GM19395 (cell line): ENCODE measurements around the gene NKPD1.
"Not testable (repeated sequence)": the region's sequence is repeated elsewhere in the genome, so short reads cannot be mapped to it uniquely, and the experiment has no call there.

Experiments used
- ATAC-seq: cut with Tn5 transposase; IDR thresholded peaks from one replicate; pipeline ENCODE4 v1.9.1; 2021; ENCODE audit warnings: mild to moderate bottlenecking, moderate library complexity; ENCODE audit not compliant: unreplicated experiment

Gene NKPD1

DNA sequence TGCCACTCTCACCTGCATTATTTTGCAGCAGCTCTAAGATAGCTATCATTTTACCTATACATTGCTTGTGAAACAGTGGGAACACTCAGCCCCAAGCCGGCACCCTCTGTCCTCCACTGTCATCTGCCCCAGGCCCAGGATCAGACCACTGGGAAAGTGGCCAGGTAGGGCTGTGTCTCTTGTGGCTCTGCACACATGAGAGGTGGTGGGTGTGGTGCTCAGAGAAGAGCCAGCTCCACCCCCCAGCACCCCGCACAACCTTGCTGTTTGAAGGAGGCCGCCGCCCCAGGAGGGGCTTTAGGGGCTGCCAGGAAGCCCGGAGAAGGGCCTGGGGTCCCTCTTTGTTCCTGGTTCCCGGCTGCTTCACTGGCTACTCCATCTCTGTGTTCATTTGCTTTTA is 41.2 kb downstream of the NKPD1 start:
- ATAC-seq: no peak

GRCh38 chr19:45118591-45119355 is 42.0 kb downstream of the NKPD1 start:
- ATAC-seq: not testable (repeated sequence)

- ATAC-seq: no peak
These were observed 42.7 kb downstream of the NKPD1 start for GRCh38 chr19:45118106-45118505.

DNA sequence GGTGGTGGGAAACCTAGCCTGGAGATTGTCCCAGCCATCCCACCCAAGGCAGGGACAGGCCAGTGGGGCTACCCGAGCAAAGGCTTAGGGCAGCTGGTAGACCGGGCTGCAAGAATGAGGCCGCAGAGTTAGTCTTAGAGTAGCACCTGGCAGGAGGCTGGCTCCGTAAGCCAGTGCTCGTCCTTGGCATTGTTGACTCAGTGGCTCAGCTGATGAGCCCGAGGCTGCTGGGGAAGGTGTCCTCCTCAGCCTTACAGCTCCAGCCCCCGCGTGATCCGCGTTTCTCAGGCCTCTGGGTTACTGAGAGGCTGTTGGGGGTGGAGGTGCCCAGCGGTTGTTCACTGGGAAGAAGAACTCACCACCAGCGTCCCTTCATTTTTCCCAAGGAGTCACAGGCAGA is 43.1 kb downstream of the NKPD1 start:
- ATAC-seq: no peak

GRCh38 chr19:45117167-45117594 is 43.6 kb downstream of the NKPD1 start:
- ATAC-seq: peak; percentile 47

DNA sequence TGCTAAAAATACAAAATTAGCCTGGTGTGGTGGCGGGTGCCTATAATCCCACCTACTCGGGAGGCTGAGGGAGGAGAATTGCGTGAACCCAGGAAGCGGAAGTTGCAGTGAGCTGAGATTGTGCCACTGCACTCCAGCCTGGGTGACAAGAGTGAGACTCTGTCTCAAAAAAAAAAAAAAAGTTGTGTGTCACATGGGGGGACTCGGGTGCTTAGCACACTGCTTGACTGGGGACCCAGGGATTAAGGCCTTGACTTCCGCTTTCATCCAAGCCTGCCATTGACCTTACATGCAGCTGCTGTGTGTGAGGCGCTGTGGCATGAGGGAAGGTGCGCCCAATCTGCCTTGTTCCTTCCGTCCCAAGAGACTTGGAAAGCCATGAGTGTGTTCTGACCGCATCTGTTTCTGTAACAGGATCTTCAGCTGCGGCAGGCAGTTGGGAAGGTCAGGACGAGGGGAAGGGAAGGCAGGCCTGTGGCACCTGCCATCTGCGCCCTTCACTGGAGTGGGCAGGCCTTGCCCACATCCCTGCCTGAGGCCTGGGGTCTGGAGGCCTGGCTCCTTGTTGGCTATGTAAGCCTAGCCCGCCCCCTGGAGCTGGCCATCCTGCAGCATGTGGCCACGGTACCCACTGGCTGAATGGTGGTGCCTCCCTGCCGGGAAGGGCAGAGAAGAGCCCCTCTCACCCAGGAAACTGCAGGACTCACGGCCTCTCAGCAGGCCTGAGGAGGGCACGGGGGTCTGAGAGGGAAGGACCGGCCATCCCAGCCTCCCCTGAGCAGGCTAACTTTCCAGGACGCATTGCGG is 44.8 kb downstream of the NKPD1 start:
- no peak for ATAC-seq

- no peak for ATAC-seq
These were observed 46.7 kb downstream of the NKPD1 start for GRCh38 chr19:45114116-45114515.

DNA sequence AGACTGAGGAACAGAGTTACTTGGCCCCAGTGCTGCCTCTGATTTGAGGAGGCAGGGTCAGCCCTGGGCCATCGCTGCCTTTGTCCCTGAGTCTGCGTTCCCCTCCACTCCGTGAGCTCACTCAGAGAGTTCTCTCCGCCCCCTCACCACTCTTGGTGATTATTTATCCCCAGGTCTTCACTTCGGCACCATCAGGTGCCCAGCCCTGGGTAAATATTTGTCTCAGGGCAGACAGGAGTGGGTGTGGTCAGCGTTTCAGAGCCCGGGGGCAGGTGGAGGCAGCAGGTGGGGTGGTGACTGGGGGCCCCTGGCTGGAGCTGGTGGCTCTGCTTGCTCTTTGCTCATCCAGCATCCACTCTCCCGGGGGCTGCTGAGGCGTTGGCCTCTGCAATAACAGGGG is 47.2 kb downstream of the NKPD1 start:
- ATAC-seq: no peak

DNA sequence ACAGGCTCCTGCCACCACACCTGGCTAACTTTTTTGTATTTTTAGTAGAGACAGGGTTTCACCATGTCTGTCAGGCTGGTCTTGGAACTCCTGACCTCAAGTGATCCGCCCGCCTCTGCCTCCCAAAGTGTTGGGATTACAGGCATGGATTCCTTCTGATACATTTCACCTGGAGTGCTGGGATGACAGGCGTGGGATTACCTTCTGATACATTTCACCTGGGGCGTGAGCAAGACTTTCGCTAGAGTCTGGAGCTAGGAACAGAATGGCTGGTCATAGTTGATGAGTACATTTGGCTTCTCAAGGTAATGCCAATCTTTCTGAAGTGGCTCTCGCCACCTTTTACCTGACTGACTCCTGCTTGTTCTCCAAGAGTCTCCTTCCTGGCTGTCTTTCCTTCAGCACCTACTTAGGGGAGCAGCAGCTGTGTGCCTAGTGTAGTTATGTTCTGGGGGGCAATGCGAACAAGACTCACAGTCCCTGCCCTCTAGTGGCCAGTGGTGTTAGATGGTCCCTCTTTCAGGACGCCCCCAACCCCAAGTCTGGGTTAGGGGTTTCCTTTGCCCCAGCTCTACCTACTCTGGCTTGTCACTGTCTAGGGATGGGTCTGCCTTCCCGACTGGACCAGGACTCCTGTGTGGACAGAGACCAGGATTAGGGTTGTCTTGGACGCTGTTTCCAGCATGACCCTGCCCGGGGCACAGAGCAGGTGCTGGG is 48.5 kb downstream of the NKPD1 start:
- ATAC-seq: no peak
